Karpas-422 (cell line): Measurements from ENCODE around the gene MS4A7. TPM values are rescaled to one million over a fixed set of nuclear protein-coding genes. Genes with fewer than 3 reads are reported as not detected.

Source experiments
- DNase-seq: peaks from one replicate; pipeline ENCODE4 v3.0.0-alpha.2; 2015
- H2AFZ ChIP-seq: fragments of 200-600 bp; sonication (generic); 2 replicates; pipeline ENCODE4 v1.6.1; 2014; ENCODE audit warnings: antibody characterized with exemption, low read length, mixed read lengths
- H3K27ac ChIP-seq: fragments of 200-600 bp; sonication (generic); 2 replicates; pipeline ENCODE4 v1.5.1; 2014; ENCODE audit warnings: mild to moderate bottlenecking, low read length, moderate library complexity
- H3K27me3 ChIP-seq: fragments of 200-600 bp; sonication (generic); 2 replicates; pipeline ENCODE4 v1.6.1; 2014; ENCODE audit warnings: low read length, mixed read lengths
- H3K36me3 ChIP-seq: fragments of 200-600 bp; sonication (generic); 2 replicates; pipeline ENCODE4 v1.6.1; 2014; ENCODE audit warnings: low read length, mixed read lengths; ENCODE audit not compliant: insufficient read depth
- H3K4me1 ChIP-seq: fragments of 200-600 bp; sonication (generic); 2 replicates; pipeline ENCODE4 v1.6.1; 2014; ENCODE audit warnings: mild to moderate bottlenecking, low read length, mixed read lengths
- H3K4me2 ChIP-seq: fragments of 200-600 bp; sonication (generic); 2 replicates; pipeline ENCODE4 v1.6.1; 2014; ENCODE audit warnings: low read length, low read depth, mild to moderate bottlenecking; ENCODE audit not compliant: poor library complexity, severe bottlenecking
- H3K4me3 ChIP-seq: fragments of 200-600 bp; sonication (generic); 2 replicates; pipeline ENCODE4 v1.5.1; 2014; ENCODE audit warnings: mild to moderate bottlenecking, antibody characterized with exemption, low read length, mixed read lengths
- H3K79me2 ChIP-seq: fragments of 200-600 bp; sonication (generic); 2 replicates; pipeline ENCODE4 v1.6.1; 2014; ENCODE audit warnings: mild to moderate bottlenecking, low read length, mixed read lengths
- H3K9ac ChIP-seq: fragments of 200-600 bp; sonication (generic); 2 replicates; pipeline ENCODE4 v1.6.0; 2014; ENCODE audit warnings: low read length
- H3K9me2 ChIP-seq: fragments of 200-600 bp; sonication (generic), shearing (Covaris generic); replicated peaks from 2 replicates; pipeline ENCODE4 v1.6.0; 2014; ENCODE audit warnings: mild to moderate bottlenecking, low read length, moderate library complexity; ENCODE audit not compliant: insufficient read depth
- H3K9me3 ChIP-seq: fragments of 300-700, 200-600 bp; sonication (generic); 2 replicates; pipeline ENCODE4 v1.6.1; 2014; ENCODE audit warnings: low read length, mixed read lengths
- H4K20me1 ChIP-seq: fragments of 200-600 bp; sonication (generic); 2 replicates; pipeline ENCODE4 v1.6.1; 2014; ENCODE audit warnings: mild to moderate bottlenecking, antibody characterized with exemption, low read length, low read depth; ENCODE audit not compliant: insufficient read depth
- total RNA-seq: library from RNA; depleted of rRNA; stranded (reverse); fragments of >200 nt; shearing (Covaris generic); gene quantifications from 2 replicates; pipeline ENCODE4 v1.2.3, GENCODE V29; 2014; ENCODE audit warnings: low replicate concordance; rRNA removed

The MS4A7 gene, protein sequence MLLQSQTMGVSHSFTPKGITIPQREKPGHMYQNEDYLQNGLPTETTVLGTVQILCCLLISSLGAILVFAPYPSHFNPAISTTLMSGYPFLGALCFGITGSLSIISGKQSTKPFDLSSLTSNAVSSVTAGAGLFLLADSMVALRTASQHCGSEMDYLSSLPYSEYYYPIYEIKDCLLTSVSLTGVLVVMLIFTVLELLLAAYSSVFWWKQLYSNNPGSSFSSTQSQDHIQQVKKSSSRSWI
- 2.7 and 12.1 TPM in 2 replicates for total RNA-seq

DNA sequence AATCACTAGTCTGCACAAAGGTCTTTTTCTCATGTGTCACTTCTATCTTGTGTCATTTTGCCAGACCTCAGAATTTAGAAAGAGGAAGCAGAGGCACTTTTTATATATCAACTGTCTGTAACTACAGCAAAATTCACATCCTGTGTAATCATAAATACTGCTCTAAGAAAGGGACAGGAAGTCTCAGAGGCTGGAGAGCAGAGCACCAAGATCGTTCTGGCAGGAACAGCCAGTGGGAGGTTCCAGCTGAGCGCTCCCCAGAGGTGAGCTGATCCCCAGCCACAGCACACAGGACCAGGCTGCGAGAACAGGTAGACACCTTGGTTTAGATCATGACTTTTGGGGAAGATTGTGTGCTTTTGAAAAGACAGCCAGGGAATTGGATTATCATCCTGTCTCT is at the start of gene MS4A7:
TSS of gene MS4A7 (plus strand) at position 179 of the 400 bp plus-strand sequence. CDS start 4,610 bp downstream, outside the sequence.
- peak; percentile 82 for DNase-seq
- Histone ChIP-seq H3K36me3 (no peaks in the 10 kb centered on the region), H4K20me1 (no peaks in the 10 kb centered on the region), H3K27ac (peak within 1 kb of the TSS; percentile 81), H3K27me3 (no peaks in the 10 kb centered on the region), H3K79me2 (no peaks in the 10 kb centered on the region), H2AFZ (peak within 1 kb of the TSS; percentile 68), H3K4me3 (peak within 1 kb of the TSS; percentile 35), H3K9ac (peak within 1 kb of the TSS; percentile 47), H3K9me3 (no peaks in the 10 kb centered on the region), H3K4me2 (peak within 1 kb of the TSS; percentile 68), H3K4me1 (peaks cover 22% of the 10 kb centered on the region), H3K9me2 (no peaks in the 10 kb centered on the region)

DNA sequence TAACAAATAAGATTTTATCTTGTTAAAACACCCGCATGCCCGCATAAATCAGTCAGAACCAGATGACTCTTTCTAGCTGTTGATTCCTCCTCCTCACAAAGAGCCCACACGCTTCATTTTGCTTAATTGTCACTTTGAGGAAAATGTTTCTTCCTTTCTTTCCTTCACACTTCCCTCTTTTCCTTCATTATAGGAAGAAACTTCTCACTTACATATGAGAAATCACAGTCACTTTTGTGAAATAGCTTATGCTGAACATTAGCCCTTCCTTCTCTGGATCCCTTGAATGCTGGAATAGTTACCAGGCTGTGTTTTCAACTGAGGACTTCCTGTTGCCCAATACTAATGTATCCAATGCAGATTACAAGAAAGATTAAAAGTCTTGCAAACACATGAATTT is 45.5 kb upstream of the MS4A7 start:
- Histone ChIP-seq H3K27ac (no peak overlapping the region), H3K36me3 (no peaks in the 10 kb centered on the region), H3K9me3 (no peaks in the 10 kb centered on the region), H3K9ac (no peak overlapping the region), H2AFZ (no peak overlapping the region), H3K27me3 (no peaks in the 10 kb centered on the region), H4K20me1 (no peaks in the 10 kb centered on the region), H3K79me2 (no peaks in the 10 kb centered on the region), H3K4me3 (no peak overlapping the region), H3K4me1 (no peaks in the 10 kb centered on the region), H3K4me2 (no peak overlapping the region), H3K9me2 (no peaks in the 10 kb centered on the region)
- DNase-seq, result no peak

DNA sequence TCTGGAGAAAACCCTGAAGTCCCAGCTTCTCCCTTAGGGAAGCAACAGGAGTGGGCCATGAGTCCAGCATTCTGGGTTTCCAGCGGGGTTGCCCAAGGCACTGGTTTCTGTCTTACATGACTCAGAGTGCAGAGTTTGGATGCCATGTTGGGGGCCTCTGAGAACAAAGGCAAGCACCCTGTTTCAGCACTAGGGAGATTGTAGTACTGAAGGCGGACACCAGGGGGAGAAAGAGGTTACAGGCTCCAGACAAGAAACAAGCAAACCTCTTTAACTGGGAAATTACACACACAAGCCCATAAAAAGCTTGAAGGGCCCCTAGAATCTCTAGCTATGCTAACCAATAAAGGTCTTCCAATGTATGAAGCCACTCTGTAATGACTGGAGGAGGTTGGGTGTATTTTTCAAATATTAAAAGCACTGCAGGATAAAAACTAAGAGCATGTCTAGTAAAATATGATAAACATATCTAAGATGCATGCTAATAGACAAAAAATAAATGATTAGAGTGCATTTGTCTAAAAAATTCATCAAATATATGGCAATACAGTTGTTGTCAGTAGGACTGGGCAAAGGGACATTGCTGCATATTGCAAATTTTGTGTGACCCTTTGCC is 44.2 kb upstream of the MS4A7 start:
- H3K27me3 ChIP-seq, result no peaks in the 10 kb centered on the region
- H3K36me3 ChIP-seq, result no peaks in the 10 kb centered on the region
- no peaks in the 10 kb centered on the region for H3K9me3 ChIP-seq
- no peaks in the 10 kb centered on the region for H3K4me1 ChIP-seq
- no peaks in the 10 kb centered on the region for H3K9me2 ChIP-seq
- H4K20me1 ChIP-seq, result no peaks in the 10 kb centered on the region
- no peak overlapping the region for H3K4me2 ChIP-seq
- H3K79me2 ChIP-seq, result no peaks in the 10 kb centered on the region
- H3K27ac ChIP-seq, result no peak overlapping the region
- H2AFZ ChIP-seq, result peak overlapping the region; percentile 78; the same call in 1 of the 2 replicates
- no peak overlapping the region for H3K9ac ChIP-seq
- H3K4me3 ChIP-seq, result no peak overlapping the region
- DNase-seq, result peak; percentile 91

DNA sequence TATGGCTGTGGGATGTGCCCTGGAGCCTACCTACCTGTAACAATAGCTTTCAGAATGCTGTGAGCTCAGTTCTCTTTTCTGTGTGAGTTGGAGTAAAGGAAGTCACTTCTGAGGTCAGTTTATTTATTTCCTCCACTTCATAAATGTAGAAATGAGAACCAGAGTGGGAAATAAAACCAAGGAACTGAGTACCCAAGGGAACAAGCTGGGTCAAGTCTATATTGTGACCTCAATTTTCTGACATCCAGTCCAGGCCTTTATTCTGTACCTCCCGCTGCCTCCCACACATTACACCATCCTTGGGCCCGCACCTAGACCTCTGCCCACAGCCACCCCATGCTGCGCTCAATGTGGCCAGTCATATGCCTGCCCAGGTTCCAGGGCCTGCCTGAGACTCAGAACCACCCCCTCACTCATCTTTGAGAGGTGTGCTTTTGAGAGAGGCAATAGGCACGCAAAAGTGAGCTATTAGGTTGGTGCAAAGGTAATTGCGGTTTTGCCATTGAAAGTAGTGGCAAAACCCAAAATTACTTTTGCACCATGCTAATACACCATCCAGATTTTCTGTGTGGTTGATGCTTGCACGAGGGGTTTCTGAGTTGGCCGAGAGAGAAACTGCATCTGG is 41.5 kb upstream of the MS4A7 start:
- H4K20me1 ChIP-seq, result no peaks in the 10 kb centered on the region
- H3K4me2 ChIP-seq, result no peak overlapping the region
- no peaks in the 10 kb centered on the region for H3K27me3 ChIP-seq
- H3K4me1 ChIP-seq, result no peaks in the 10 kb centered on the region
- no peaks in the 10 kb centered on the region for H3K9me3 ChIP-seq
- no peak overlapping the region for H3K9ac ChIP-seq
- no peak overlapping the region for H3K27ac ChIP-seq
- DNase-seq, result no peak
- H3K36me3 ChIP-seq, result no peaks in the 10 kb centered on the region
- no peak overlapping the region for H2AFZ ChIP-seq
- H3K79me2 ChIP-seq, result no peaks in the 10 kb centered on the region
- no peak overlapping the region for H3K4me3 ChIP-seq
- no peaks in the 10 kb centered on the region for H3K9me2 ChIP-seq

DNA sequence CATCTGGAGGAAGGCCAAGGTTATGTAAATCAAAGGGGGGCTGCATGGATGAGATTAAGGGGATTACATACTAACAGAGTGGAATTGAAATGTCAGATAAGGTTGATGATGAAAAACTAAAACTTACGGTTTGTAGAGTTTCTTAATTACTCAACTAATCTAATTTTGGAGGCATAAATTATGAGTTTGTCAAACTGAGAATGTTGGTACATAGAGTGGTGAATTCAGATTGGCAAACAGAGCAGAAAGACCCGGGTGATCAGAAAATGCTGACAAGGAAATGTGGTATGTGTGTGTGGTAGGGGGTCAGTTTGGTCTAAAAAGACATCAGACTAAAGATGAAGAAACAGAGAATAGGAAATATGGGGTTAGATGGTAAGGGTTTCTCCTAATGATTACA is 40.3 kb upstream of the MS4A7 start:
- H3K4me3 ChIP-seq, result no peak overlapping the region
- H3K9me2 ChIP-seq, result no peaks in the 10 kb centered on the region
- H3K27me3 ChIP-seq, result no peaks in the 10 kb centered on the region
- H3K4me2 ChIP-seq, result no peak overlapping the region
- peaks cover 3% of the 10 kb centered on the region; the same call in 1 of the 2 replicates for H3K4me1 ChIP-seq
- no peak overlapping the region for H2AFZ ChIP-seq
- no peaks in the 10 kb centered on the region for H3K79me2 ChIP-seq
- no peak for DNase-seq
- H3K36me3 ChIP-seq, result no peaks in the 10 kb centered on the region
- no peak overlapping the region for H3K27ac ChIP-seq
- no peaks in the 10 kb centered on the region for H4K20me1 ChIP-seq
- H3K9me3 ChIP-seq, result no peaks in the 10 kb centered on the region
- H3K9ac ChIP-seq, result no peak overlapping the region

DNA sequence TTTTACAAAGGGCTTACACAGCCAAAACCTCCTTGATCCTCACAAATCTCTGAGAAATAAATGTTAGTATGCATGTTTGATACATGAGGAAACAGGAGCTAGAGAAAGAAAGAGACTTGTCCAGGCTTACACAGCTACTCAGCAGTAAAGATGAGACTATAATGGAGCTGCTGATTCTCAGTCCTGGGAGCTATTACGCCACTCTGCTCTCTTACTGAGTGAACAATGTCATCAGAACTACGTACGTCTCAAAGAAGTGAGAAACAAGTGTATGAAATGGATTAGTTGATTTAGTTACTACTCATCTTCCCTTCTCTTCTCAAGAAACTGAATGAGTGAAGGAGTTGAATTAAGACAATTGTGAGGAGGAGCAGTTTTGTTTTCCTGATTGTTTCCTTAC is 39.0 kb upstream of the MS4A7 start:
- peaks cover 3% of the 10 kb centered on the region; the same call in 1 of the 2 replicates for H3K4me1 ChIP-seq
- H3K9me3 ChIP-seq, result no peaks in the 10 kb centered on the region
- no peaks in the 10 kb centered on the region for H3K36me3 ChIP-seq
- no peak overlapping the region for H3K4me2 ChIP-seq
- no peak for DNase-seq
- H4K20me1 ChIP-seq, result no peaks in the 10 kb centered on the region
- no peak overlapping the region for H3K9ac ChIP-seq
- H2AFZ ChIP-seq, result no peak overlapping the region
- no peaks in the 10 kb centered on the region for H3K79me2 ChIP-seq
- H3K4me3 ChIP-seq, result no peak overlapping the region
- no peaks in the 10 kb centered on the region for H3K27me3 ChIP-seq
- no peaks in the 10 kb centered on the region for H3K9me2 ChIP-seq
- no peak overlapping the region for H3K27ac ChIP-seq

DNA sequence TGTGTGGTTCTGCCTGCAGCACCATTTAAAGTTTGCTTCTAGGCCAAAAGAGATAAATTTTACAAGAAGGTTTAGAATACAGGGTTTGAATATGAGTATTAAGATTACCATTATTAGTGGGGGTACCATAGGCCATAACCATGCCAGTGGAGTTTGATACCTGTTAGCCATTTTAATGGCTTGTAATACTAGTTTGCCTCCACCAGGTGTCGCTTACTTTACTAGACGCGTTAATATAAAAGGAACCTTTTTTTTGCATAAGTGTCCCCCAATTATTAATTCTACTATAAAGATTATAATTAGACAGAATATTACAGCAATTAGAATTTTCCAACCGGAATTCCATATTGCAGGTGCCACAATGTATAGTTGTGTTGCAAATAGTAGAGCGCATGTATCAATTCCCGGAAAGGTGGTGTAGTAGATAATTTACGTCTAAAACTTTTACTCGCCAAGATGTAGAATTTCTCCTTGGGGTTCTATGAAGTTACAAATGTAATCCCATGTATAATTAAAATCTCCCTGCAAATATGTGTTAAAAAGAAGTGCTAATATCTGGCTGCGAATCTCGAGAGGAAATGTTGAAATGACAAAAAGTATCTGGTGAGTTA is 35.1 kb upstream of the MS4A7 start:
- peaks cover 3% of the 10 kb centered on the region; the same call in 1 of the 2 replicates for H3K4me1 ChIP-seq
- H4K20me1 ChIP-seq, result no peaks in the 10 kb centered on the region
- H3K9me2 ChIP-seq, result no peaks in the 10 kb centered on the region
- no peak overlapping the region for H2AFZ ChIP-seq
- H3K9ac ChIP-seq, result no peak overlapping the region
- H3K9me3 ChIP-seq, result no peaks in the 10 kb centered on the region
- DNase-seq, result peak; percentile 86
- no peaks in the 10 kb centered on the region for H3K27me3 ChIP-seq
- H3K4me2 ChIP-seq, result no peak overlapping the region
- H3K79me2 ChIP-seq, result no peaks in the 10 kb centered on the region
- H3K36me3 ChIP-seq, result no peaks in the 10 kb centered on the region
- no peak overlapping the region for H3K27ac ChIP-seq
- H3K4me3 ChIP-seq, result no peak overlapping the region

DNA sequence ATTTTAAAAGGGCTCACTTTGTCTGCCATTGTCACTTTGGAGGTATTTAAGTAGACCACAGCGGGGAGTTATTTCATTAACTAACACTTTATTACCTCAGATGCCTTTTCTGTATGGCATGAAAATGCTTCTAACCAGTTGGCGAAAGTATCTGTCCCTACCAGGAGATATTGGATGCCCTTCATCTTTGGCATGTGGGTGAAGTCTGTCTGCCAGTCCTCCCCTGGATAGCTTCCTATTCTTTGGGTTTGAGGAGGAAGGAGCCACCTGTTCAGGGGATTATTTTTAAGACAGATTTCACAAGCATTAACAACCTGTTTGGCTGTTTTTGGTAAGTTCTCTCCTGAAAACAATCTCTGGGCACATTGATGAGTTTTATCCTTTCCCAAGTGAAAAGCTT is 34.2 kb upstream of the MS4A7 start:
- H2AFZ ChIP-seq, result no peak overlapping the region
- DNase-seq, result no peak
- no peaks in the 10 kb centered on the region for H3K79me2 ChIP-seq

More for the DNA sequence above, 34.2 kb upstream of the MS4A7 start:
- peaks cover 3% of the 10 kb centered on the region; the same call in 1 of the 2 replicates for H3K4me1 ChIP-seq
- H4K20me1 ChIP-seq, result no peaks in the 10 kb centered on the region
- H3K9me2 ChIP-seq, result no peaks in the 10 kb centered on the region
- H3K9me3 ChIP-seq, result no peaks in the 10 kb centered on the region
- H3K9ac ChIP-seq, result no peak overlapping the region
- no peak overlapping the region for H3K27ac ChIP-seq
- no peak overlapping the region for H3K4me2 ChIP-seq
- no peak overlapping the region for H3K4me3 ChIP-seq
- no peaks in the 10 kb centered on the region for H3K36me3 ChIP-seq
- no peaks in the 10 kb centered on the region for H3K27me3 ChIP-seq
